Measurements from ENCODE around the gene STXBP3.

STXBP3 gene

DNA sequence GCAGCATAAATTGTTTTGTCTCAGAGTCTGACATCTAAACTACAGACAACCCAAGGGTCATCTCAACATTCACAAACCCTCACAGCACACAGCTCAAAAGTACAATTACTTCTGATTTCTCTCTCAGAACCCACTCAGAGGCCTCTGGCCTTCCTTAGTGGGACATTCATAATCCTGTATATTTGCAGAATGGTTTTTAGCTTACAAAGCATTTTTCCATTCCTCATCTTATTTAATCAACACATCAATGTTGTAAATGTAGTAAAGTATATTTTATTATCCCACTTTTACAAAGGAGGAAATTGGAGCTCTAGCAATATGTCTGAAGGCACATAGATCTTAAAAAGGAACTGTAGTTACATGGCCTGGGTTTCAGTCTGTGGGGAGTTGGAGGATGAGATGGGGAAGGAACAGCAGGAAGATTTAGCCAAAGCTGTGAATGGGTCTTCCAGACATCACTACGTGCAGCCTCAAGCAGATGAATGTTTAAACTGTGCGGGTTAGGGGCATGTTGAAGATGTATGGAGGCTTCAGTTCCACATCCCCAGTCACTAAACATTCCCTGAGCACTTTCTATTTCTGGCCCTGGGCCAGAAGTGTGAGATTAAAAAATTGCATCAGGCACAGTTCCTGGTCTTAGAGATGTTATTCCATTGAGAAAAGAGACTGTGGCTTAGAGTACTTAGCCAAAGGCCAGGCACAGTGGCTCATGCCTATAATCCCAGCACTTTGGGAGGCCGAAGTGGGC, 97.1 kb downstream of the STXBP3 start:
- DNase-seq (ENCODE audit: low read depth) = no peak

DNA sequence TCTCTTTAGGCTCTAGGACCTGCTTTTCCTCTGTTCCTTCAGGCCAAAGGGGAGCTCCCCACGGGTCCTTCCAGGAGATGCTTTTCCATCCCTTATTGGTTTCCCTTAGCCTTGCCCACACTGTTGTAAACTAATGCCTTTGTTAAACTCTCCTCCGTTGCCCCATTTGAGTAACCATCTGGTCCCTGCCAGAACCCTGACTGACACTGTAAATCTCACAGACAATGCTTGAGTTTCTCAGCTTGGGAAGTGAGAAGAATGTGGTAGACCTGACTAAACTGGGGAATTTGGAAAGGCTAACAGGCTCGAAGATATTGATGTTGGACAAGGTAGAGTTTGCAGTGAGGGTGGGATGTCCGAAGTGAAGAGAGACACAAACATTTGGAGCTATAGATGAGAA, 99.0 kb downstream of the STXBP3 start:
- DNase-seq (ENCODE audit: low read depth) = no peak

DNA sequence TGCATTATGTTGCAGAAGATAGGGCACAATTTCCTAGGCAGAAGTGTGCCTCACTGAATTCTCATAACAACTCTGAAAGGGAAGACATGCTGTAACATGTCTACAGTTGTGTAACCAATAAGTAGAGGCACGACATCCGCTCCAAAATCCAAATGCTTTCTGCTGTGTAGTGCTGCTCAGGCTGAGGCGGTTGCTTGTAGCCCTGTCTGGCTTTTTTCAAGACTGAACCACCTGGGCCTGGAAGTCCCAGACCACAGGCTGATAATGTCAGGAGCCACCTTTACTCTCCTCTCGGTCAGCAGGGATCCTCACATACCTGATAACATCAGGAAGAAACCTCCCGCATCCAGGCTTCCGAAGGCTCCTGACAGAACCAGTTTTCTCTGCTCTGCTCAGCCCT, 99.5 kb downstream of the STXBP3 start:
- DNase-seq (ENCODE audit: low read depth) = no peak

DNA sequence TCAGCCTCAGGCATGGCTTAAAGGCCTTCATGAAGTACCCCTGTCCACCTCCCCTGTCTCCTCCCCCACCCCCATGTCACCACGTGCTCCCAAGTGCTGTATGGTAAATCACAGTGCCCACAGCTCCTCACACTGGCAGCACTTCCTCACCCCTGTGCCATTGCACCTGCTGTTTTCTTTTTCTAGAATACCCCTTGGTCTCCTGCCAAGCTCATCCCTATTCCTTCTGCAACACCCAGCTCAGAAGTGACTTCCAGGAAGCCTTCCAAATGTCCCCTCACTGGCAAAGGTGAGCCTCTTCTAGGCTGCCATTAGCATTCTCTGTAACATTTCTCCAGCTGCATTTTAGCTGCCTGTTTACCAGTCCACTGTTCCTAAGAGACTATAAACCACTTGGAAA, 101.0 kb downstream of the STXBP3 start:
- DNase-seq (ENCODE audit: low read depth) = no peak

DNA sequence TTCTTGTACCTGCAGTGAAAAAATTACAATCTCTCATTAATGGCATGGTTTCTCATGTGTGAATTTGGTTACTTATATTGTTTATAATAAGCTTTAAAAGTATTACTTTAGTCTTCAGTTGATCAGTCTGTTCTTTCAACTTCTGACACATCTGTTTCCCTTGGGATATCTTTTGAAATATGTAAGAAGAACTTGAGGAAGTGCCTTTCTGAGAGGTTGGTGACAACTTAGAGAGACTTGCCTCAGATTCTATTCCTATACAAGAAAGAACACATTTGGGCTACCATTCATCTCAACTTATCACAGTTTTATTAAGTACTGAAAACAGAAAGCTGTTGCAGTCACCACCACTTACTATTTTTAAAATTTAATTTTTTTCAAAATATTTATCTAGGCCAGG, 102.3 kb downstream of the STXBP3 start:
- DNase-seq (ENCODE audit: low read depth) = no peak

DNA sequence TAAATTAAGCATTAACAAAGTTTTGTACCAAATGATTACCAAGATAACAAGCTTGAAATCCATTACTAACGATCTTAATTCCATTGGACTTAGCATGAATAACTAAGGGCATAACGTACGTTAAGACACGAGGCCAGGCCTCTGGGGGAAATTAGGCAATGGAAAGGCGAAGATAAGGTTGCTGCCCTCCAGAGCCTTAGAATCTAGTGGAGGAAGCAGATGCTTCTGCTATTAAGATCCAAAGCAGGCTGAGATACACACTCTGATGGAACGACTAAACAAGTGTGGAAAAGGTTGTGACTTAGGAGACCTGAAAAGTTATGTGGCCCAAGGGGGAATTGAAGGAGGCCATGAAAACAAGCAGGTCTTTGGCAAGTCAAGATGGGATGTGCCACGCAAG, 104.5 kb downstream of the STXBP3 start:
- no peak for DNase-seq (ENCODE audit: low read depth)

DNA sequence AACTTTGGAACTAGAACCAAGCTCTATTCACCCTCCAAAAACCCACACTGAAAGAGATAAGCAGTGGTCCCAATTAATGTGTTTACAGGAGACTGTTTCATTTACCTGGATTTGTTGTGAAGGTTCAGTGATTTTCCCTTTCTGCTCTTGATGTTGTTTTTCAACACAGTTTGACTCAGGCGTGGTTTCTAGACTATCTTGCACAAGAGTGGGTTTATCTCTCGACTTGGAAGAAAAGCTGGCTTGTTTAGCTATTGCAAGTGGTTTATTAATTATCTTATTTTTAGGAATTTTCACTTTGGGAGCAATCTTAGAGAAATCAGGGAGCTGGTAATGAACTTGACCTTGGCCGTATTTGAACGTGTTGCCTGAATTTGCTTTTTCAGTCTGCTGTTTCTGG, 105.1 kb downstream of the STXBP3 start:
- no peak for DNase-seq (ENCODE audit: low read depth)

DNA sequence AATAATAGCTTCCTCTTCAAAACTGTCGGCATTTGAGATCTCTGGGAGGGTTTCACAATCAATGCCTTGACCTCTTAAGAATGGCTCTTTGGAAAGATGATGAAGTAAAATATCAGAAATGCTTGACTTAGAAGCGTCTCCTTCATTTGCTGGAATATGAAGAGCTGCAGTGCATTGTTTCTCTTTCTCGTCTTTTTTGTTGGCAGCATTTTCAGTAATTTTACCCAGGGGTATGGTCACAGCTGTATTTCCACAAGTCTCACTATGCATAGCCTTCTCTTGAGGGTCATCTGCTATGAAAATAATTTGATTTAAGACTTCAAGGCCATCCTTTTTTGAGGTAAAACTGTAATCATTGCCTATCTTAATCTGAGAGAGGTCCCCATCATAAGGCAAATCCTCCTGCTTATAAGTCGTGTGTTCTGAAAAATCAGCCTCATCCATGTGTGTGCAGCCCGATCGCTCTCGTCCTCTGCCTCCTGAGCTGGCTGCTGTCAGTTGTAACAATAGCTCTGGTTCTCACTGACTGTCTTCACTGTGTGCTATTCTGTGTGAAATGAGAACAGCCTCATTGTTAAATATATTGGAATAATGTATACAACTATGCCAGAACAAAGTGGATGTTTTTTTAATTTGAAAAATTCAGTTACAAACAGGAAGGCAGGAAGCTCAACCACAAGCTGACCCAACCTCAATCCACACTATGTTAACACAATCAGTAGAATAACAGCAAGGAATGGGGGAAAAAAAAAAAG, 105.9 kb downstream of the STXBP3 start:
- DNase-seq (ENCODE audit: low read depth) = no peak

DNA sequence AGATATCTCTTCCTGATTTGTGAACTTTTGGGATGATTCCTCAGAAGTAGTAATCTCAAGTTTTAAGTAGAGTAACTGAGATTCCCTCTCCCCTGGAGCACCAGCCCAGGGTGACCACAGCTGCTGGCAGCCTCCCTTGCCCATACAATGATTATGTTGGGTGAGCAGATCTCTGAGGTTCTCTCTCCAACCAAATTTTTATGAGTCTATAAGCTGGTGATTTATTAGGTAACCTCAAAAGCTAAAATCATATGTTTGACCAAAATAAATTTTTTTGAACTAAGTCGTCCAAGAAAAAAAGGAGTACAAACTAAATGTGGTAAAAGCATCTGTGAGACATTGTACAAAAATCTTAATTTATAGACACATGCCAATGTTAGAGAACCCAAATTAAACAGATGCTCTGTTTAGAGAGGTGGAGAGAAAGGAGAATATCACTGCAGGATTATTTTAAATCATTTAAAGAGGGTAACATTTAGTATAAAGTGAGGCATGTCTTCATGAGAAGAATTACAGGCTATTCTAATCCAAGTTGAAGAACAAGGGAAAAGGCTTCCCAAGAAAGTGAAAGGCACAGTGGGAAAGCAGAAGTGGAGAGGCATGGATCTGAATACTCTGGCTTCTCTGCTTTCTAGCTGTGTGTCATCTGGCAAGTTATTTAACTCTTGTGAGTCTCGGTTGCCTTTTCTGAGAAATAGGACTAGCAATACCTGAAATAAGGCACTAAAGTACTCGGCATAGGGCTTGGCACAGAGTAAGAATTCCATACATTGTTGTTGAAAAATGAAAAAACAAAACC, 107.9 kb downstream of the STXBP3 start:
- DNase-seq (ENCODE audit: low read depth) = no peak

DNA sequence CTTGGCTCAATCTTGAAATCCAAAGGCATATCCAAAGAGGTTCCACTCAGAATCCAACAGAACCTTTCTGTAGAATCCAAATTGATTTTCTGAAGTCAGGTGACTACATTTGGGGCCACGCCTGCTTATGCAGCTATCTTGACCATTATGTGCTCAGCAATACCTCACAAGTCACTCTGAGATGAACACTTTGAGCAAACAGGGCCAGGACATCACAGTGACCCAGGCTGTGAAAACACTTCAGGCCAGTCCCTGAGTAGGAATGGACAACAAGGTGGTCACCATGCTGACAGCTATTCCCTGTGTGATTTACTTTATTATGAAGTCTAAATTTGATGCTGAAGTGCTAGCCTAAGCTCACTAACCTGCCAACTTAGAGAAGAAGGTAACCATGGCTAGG, 110.5 kb downstream of the STXBP3 start, which contains the start of gene AKNAD1:
TSS of gene AKNAD1 (minus strand) at position 101 of the 400 bp plus-strand sequence. CDS start 4,430 bp downstream, outside the sequence.
- no peak for DNase-seq (ENCODE audit: low read depth)

DNA sequence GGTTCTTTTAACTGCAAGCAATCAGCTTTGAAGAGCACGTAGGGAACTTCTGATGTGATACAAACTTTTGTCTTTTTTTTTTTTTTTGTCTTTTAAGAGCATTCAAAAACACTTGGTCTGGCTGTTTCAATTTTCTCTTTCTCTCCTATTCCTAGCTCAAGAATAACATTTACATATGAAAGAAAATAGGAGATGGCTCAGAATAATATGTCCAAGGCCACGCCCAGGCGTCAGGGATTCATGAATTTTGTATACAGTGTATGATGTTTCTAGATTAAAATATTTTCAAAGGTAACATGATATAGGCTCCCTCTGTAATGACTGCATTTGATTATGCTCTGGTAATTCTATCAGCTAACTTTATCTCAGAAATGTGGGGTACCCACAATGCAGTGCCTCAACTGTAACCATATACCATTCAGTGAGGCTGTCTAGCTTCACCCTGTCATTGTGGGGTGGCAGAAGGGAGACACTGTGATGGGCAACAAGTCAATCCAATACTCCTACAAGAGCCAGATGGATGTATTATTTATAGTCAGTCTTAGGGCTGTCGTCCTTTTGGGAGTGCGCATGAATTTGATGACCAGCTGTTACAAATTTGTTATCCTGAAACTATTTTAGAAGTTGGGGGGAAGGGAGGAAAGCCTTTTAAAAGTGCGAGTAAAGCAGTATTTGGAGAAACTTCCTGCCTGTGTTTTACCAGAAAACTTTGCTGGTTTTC, 111.9 kb downstream of the STXBP3 start:
- no peak for DNase-seq (ENCODE audit: low read depth)
